GM21390 (cell line): ENCODE results near the gene SLC27A1.
"Not testable (repeated sequence)": the region's sequence is repeated elsewhere in the genome, so short reads cannot be mapped to it uniquely, and the experiment has no call there.

Experiments
- ATAC-seq: cut with Tn5 transposase; IDR thresholded peaks from one replicate; pipeline ENCODE4 v1.9.1; 2021; ENCODE audit not compliant: unreplicated experiment

Gene SLC27A1

GRCh38 chr19:17486545-17487240, 16.4 kb downstream of the SLC27A1 start:
- no peak for ATAC-seq

- no peak for ATAC-seq
These were observed 17.2 kb downstream of the SLC27A1 start for GRCh38 chr19:17487284-17488121.

DNA sequence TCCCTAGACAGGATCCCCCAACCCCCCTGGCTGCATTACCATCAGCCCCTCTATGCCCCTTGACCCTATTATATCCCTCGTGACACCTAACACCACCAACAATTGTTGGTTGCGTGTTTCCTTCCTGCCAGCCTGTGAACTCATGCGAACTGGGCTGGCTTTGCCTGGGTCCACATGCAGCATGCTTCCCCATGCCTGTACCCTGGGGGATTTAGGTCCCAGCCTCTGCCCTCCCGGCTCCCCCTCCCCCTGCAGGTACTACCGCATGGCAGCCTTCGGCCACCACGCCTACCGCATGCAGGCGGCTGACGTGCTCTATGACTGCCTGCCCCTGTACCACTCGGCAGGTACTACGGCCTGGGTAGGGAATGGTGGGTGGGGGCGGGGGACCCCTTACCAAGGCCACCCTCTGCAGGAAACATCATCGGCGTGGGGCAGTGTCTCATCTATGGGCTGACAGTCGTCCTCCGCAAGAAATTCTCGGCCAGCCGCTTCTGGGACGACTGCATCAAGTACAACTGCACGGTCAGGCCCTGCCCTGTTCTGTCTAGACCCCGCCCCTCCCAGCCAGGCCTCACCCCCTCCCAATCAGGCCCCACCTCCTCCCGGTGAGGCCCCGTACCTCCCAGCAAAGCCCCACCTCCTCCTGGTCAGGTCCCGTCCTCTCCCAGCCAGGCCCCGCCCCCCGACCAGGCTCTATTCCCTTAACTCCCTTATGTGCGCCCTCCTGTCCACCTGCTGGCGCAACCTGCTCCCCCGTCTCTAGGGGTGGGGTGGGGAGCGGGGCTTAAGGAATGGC, 18.5 kb downstream of the SLC27A1 start:
- ATAC-seq, result no peak

- no peak for ATAC-seq
These were observed 19.2 kb downstream of the SLC27A1 start for GRCh38 chr19:17489392-17490030.

- no peak for ATAC-seq
These were observed 20.1 kb downstream of the SLC27A1 start for GRCh38 chr19:17490411-17490810.

DNA sequence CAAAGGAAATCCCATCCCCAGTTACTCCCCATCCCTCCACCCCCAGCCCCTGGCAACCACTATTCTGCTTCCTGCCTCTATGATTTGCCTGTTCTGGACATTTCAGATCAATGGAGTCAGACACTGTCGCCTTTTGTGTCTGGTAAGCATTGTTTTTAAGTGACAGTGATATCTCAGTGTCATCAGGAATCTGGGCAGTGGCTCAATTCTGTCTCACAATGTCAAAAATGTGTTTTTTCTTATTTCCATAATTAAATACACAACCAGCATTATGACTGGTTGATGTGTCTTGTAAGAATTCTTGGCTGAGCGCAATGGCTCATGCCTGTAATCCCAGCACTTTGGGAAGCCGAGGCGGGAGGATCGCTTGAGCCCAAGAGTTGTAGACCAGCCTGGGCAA, 21.0 kb downstream of the SLC27A1 start:
- ATAC-seq, result no peak

DNA sequence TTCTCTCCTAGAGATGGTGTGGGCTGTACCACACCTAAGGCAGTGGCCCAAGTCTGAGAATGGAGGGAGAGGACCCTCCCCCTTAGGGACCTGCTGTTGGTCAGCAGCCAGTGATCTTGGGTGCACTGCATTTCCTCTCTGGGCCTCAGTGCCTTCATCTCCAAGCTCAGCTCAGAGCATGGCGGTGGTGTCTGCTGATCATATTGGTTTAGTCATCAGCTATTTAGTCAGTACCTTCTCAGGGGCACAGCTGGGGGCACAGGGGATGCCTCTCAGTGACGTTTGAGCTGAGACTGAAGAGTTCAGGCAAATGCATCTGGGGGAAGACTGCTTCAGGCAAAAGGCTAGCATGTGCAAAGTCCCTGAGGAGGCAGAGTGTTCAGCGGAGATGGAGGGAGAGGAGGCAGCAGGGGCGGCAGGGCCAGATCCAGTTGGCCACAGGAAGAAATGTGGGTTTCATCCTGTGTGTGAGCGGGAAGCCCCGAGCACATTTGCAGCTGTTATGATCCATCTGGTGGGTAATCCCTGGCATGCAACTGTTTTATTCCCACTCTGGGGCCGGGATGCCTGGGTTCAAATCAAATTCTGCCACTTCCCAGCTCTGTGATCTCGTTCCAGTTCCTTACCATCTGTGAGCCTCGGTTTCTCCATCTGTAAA, 25.4 kb downstream of the SLC27A1 start:
- no peak for ATAC-seq

- ATAC-seq, result no peak
These were observed 26.1 kb downstream of the SLC27A1 start for GRCh38 chr19:17496337-17496997.

DNA sequence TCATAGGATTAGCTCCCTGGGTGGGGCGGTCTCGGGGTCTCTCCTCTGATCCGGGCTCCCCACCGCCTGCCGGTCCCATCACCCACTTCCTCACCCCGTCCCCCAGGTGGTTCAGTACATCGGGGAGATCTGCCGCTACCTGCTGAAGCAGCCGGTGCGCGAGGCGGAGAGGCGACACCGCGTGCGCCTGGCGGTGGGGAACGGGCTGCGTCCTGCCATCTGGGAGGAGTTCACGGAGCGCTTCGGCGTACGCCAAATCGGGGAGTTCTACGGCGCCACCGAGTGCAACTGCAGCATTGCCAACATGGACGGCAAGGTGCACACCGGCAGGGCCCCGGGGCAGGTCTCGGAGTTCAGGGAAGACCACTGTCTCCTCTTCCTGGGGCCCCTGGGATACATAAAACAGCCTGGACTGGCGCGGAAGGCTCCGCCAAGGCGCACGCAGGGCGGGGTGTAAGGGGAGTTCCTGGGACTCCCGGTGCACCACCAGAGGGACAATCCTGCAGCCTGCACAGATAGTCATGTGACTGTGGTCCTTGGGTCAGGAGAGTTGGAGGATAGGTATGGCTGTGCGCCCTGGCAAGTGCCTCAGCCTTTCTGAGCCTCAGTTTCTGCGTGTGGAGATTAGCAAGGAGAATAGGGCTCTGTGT, 26.9 kb downstream of the SLC27A1 start:
- ATAC-seq, result no peak

DNA sequence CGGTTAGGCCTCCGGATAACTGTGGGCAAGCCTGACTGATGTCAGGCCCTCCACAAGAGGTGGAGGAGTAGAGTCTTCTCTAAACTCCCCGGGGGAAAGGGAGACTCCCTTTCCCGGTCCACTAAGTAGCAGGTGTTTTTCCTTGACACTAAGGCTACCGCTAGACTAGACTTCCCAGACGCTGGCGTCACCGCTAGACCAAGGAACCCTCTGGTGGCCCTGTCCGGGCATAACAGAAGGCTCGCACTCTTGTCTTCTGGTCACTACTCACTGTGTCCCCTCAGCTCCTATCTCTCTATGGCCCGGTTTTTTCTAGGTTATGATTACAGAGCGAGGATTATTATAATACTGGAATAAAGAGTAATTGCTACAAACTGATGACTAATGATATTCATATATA, 28.7 kb downstream of the SLC27A1 start:
- ATAC-seq, result not testable (repeated sequence)

GRCh38 chr19:17499648-17500446, 29.5 kb downstream of the SLC27A1 start:
- no peak for ATAC-seq

DNA sequence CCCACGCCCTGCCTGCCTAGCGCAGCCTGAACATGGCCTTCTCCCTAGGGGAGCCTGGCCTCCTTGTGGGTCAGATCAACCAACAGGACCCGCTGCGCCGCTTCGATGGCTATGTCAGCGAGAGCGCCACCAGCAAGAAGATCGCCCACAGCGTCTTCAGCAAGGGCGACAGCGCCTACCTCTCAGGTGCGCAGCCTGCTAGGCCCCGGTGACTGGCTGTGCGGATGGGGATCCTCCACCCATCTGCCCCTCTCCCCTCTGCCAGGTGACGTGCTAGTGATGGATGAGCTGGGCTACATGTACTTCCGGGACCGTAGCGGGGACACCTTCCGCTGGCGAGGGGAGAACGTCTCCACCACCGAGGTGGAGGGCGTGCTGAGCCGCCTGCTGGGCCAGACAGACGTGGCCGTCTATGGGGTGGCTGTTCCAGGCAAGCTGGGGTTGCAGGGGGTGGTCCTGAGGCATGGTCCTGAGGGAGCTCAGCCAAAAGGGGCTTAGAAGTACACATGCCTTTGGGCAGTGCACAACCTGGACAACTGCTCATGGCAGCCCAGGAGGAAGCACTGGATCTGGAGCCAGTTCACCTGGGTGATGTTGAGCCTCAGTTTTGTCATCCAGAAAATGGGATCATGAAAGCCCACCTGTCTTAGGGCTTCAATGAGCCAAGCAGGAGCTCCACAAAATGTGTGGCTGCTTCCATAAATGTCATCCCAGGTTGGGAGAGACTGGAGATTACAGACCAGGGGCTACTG, 30.3 kb downstream of the SLC27A1 start:
- no peak for ATAC-seq

DNA sequence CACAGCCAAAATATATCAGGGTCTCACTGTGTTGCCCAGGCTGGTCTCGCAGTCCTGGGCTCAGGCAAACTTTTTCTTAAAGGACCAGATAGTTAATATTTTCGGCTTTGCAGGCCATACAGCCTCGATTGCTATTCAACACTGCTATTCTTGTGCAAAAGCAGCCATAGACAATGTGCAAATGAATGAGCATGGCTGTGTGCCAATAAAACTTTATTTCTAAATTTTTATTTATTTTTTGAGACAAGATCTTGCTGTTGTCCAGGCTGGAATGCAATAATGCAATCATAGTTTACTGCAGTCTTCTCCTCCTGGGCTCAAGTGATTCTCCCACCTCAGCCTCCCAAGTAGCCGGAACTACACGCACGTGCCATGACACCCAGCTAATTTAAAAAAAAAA, 32.9 kb downstream of the SLC27A1 start:
- no peak for ATAC-seq

DNA sequence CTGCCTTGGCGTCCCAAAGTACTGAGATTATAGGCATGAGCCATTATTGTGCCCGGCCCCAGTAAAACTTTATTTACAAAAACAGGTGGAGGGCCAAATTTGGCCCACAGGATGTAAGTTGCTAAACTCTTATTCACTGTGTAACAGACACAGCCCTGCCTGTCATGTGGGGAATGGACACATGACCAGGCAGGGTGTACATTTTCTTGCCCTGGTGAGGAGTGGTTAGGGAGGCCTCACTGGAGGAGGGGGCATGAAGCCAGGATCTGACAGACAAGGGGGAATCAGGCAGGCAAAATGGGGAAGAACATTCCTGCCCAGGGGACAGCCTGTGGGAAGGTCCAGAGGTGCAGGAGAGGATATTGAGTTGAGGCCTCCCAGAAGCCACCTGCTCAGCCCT, 33.7 kb downstream of the SLC27A1 start:
- no peak for ATAC-seq

GRCh38 chr19:17504456-17504855, 34.1 kb downstream of the SLC27A1 start:
- ATAC-seq, result no peak

GRCh38 chr19:17505223-17505622, 34.9 kb downstream of the SLC27A1 start:
- ATAC-seq, result no peak

- no peak for ATAC-seq
These were observed 36.4 kb downstream of the SLC27A1 start for GRCh38 chr19:17506745-17507144.

- not testable (repeated sequence) for ATAC-seq
These were observed 38.2 kb downstream of the SLC27A1 start for GRCh38 chr19:17508558-17508933.
